ENCODE results near the gene PARP4.
"Not testable (repeated sequence)": the region's sequence is repeated elsewhere in the genome, so short reads cannot be mapped to it uniquely, and the experiment has no call there.

GRCh38 chr13:24426045-24426444, 86.5 kb downstream of the PARP4 start:
- TF ChIP-seq CTCF (IDR thresholded peaks at IDR 0.05; ENCODE audit: low read depth, low read length); POLR2A (IDR thresholded peaks at IDR 0.05; ENCODE audit: extremely low read depth, insufficient read length); MYC (IDR thresholded peaks at IDR 0.05; ENCODE audit: low read depth, low read length): not testable (repeated sequence)
